Activated CD8-positive, alpha-beta memory T cell treated with anti-CD3 and anti-CD28 coated beads, Interleukin-2, amount 50 U/mL, for 1 hour (primary cell): ENCODE measurements around the gene MED8.
A peak's percentile ranks its signal among the peaks of the same experiment; 100 is the strongest.

Experiments used
- DNase-seq: peaks from one replicate; pipeline ENCODE4 v3.0.0-alpha.2; 2020; ENCODE audit errors: extremely low read depth

The MED8 gene, protein sequence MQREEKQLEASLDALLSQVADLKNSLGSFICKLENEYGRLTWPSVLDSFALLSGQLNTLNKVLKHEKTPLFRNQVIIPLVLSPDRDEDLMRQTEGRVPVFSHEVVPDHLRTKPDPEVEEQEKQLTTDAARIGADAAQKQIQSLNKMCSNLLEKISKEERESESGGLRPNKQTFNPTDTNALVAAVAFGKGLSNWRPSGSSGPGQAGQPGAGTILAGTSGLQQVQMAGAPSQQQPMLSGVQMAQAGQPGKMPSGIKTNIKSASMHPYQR

DNA sequence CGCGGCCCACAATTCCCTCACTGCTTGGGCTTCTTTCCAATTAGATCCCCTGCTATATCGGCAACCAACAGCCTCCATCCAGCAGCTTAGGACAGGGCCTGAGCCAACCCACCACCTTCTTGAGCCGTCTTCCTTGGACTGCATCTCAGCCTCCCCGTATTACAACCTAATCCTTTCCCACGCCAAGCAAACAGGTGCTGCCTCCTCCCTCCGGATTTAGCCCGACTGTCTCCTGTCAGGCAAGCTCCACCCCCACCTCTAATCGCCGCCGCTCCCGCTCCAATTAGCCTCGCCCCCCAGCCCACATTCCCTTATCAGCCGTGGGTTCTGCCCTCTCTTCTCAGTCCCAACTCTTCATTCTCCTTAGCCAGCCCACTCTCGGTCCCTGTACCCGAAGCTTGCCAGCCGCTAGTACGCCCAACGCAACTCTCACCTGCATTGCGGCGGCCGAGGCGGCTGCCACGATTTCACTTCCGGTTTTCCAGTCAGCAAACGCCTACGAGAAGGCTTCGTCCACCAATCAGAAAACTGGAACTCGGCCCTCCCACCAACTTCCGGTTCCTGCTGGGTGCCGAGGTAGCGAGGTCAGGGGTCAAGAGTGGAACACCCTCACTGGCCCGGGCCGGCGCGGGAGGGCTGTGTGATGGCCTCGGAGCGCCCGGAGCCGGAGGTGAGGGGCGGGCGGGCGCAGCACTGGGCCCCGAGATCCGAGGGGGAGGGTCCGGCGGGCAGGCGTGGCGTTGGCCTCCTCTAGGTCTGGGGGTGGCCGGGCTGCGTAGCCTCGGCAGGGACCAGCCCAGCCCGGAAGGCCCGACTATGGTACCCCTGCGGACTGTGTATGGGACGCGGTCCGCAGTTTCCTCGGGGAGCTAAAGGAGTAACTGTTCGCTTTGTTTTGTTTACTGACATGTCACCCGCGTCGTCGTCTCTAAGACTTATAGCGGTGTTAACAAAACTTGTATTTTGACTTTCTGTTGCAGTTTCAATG, at the start of gene MED8, which contains the start of gene SZT2:
TSS of gene MED8 (minus strand) at position 475 of the 988 bp plus-strand sequence. CDS start at position 439, 36 bp downstream.
TSS of gene SZT2 (plus strand) at position 574 of the 988 bp plus-strand sequence. CDS start at position 644, 70 bp downstream.
- DNase-seq, result peak; percentile 79

DNA sequence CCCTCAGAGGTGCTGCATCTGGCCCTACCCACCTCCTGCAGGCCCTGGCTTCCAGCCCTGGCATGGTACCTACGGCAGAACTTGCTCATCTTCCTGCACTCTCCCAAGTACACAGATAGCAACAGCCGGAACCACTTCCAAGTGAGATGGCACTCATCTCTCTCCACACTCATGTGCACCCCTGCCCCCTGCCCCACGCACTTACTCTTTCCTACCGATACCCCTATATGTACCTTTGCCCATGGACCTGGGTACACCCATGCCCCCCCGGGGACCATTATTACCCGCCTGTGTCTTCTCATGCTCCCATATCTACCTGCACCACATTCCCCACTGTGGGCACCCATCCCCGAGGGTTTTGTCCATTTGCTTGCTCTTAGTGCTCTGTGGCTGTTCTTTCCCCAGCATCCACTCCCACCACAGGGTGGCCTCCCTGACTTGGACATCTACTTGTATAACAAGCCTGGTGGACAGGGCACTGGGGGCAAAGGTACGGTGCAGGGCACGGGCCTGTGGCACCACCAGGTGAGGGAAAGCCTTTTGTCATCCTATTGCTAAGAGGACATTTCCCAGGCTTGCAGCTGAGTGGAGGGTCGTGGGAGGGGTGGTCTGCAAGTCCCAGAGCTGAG, 49.5 kb upstream of the MED8 start:
- no peak for DNase-seq

DNA sequence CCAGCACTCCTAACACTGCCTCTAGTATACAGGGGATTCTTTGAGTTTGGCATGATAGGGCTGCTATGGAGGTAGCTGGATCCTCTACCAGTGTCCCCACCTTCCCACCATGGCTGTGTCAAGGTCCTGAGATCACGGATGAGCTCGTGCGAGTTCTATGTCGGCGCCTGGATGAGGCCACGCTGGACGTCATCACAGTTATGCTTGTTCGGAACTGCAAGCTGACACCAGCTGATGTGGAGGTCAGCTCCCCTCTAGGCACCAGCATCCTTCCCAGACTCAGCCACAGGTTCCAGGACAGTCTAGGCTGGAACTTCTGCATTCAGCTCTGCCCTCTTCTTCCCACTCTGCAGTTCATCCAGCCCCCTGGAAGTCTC, 49.0 kb upstream of the MED8 start:
- no peak for DNase-seq

DNA sequence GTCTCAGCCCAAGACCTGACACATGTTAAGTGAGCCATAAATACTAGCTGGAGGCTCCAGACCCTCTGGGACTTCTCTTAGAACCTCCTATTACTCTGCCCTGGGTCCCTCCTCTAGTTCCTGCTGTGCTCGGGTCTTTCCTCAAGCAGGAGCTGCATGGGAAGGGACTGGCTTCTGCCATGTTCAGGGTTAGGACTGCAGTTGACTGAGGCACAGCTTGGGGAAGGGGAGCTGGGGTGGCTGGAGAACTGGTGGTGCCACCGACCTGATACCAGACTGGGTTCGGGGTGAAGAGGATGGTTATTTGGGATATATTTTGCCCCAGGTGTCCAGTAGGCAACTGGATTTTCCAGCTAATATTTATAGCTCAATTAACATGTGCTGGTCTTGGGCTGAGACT, 48.4 kb upstream of the MED8 start:
- no peak for DNase-seq

DNA sequence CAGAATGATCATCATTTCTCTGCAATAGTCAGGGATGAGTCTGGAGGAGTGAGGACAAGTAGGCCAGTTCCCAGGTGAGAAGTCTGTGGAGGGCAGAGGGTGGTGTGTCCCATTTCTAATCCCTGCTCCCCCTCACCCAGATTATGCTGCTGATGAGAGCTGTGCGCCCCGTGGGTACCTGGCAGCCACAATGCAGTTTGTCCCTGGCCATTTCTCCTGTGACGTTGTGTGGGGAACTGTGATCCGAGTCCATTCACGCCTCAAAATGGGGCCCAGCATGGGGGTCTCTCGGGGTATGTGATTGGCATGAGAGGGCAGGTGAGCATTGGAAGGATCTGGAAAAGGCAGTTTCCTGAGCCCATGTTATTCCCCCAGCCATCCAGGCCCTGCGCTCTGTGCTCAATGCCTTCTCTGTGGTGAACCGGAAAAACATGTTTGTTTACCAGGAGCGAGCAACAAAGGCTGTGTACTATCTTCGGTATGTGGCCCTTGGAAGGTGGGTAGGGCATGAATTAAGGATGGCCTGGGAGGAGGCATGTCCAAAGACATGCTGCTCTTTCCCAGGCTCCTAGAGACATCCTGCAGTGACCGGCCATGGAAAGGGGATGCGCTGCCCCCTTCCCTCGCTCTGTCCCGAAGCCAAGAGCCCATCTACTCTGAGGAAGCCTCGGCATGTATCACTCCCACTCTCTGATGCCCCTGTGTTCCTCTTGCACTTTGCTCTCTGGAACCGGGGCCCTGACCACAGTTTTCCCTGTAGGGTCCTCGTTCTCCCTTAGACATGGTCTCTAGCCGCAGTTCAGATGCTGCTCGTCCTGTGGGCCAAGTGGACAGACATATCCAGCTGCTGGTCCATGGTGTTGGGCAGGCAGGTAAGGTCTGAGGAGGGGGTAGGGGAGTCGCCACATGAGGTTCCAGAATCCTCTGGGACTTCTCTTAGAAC, 47.7 kb upstream of the MED8 start:
- no peak for DNase-seq

DNA sequence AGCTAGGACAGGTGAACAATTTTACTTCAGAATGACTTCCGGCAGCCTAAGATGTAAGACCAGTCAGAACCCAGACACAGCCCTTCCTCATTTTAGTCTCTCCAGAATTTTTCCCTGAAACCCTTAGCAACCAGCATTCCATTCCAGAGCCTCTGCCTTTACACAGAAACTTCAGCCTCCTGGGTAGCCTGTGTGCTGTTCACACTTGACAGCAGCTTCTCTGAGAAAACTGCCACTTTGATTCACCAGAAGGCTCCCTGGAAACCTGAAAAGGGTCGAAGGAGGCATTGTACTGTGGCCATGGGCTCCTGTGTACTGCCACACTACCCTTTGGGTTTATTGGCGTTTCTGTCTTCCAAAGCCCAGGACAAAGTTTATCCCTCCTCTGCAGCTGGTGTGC, 46.8 kb upstream of the MED8 start:
- DNase-seq, result no peak

DNA sequence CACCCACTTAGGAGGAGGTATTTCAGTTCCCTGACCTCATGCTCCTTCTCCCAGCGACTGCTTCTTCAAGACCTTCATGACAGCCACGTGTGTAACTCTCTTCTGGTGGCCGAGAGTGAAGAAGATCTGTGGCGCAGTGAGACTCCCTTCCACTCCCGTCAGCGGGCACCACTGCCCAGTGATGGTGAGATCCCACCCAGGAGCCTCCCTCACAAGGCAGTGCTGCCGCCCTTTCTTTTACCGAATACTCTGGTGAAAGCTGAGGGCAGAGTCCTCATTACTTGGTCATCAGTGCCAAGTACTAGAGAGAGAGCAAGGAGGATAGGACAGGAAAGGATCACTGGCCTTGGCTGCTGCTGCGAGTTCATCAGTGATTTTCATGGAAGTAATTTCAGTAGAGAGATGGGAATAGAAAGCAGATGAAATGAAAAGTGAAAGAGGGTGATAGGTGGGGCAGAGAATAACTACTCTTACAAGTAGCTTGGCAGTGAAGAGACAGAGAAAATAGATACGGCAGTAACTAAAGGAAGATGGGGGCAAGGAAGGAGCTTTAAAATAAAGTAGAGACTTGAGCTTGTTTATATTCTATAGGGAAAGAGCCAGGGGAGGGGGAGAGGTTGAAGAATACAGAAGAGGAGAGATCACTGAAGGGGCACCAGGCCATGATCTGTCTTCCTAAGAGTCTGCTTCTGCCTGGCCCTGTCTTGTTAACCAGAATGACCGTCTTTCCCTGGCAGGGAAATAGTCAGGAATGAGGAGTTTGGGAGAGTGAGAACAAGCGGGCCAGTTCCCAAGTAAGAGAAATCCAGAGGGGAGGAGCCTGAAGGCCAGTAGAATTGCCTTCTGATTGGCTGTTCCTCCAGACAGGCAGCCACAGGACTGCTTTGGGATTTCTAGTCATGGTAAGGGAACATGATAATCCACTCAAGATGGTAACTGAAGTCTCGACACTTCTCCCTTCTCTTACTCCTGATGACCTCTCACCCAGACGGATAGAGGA, 45.8 kb upstream of the MED8 start:
- DNase-seq, result no peak

DNA sequence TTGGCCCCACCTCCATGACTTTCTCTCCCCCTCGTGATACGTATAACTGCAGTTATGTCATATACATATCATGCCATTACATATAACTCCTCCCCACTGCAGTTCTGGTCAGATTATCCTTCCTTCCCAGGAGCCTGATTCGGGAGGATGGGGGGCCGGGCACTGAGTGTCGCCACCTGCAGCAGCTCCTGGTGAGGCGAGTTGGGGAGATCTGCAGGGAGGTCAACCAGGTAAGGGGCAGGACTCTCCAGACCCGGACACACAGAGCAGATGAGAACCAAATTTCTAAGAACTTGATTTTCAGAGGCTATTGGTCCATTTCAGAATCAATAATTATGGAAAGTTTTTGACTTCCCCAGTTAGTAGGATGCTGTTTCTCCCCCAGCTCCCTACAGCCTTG, 44.7 kb upstream of the MED8 start:
- no peak for DNase-seq

DNA sequence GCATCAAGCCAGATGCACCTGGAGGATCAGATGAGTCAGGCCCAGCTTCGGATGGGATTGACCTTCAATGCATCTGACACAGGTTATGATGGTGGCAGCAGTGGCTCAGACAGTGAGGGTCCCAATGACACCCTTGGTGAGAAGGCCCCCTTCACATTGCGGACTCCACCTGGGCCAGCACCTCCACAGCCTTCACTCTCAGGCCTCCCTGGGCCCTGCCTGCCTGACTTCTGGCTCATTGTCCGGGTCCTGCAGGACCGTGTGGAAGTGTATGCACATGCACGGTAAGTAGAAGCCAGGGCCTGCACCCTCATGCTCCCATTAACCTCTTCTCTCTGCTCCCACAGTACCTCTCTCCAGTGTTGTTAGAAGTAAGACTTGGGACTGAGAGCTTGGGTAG, 43.3 kb upstream of the MED8 start:
- no peak for DNase-seq

DNA sequence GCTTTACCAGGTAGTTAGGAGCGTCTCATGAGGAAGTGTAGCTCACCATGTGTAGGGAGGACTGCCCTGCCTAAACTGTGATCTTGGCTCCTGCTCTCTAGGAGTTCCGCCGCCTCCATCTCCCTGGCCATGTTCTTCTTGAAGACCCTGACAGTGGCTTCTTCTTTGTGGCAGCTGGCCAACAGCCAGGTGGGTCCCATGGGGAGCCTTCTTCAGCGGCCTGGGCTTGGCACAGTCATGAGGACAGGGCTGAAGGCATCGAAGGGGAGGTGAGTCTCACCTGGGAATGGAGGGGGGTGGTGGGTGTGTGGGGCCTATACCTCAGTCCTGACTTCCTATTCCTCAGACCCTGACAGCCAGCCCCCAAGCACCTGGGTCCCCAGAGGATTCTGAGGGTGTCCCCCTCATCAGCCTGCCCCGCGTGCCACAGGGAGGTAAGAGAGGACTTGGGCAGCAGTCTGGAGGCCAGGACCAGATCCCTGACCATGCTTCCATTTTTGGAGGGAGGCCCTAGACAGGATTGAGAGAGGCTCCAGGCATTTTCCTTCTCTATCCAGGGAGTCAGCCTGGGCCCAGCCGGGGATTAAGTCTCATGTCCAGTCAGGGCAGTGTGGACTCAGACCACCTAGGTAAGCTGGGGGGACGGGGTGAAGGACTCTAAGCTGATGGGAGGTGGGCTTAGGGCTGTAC, 42.7 kb upstream of the MED8 start:
- no peak for DNase-seq

DNA sequence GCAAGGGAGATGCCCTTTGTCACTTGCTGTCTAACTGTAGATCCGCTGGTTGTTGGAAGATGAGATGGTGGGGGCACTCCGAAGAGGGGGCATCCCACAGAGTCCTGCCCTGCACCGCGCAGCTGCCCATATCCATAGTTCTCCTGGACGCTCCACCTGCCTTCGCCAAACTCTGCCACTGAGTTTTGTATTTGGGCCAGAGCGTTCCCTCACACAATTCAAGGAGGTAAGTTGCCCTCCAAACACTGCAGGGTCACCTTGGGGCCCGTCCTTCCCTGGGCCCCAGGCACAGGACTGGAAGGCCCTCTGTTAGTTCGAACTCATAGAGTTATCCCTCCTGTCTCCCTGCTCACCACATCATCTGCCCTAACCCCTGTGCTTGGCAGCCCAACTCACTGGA, 42.1 kb upstream of the MED8 start:
- DNase-seq, result no peak

DNA sequence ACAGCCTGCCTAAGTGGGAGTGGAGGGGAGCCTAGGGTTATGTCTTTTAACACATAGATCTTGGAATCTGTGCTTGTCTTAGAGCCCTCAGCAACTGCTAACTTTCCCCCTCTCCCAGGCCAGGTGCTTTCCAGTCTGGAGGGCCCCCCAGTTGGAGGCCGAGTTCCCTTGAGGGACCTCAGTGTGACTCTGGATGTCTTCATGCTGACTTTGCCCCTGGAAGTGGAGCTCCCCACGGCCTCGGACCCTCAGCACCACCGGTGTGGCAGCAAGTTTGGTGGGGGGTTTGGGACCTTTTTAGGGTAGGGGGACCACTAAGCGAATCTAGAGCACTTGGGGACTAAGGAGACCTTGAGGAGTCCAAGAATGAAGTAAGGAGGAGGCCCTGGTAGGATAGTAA, 41.2 kb upstream of the MED8 start:
- DNase-seq, result no peak

DNA sequence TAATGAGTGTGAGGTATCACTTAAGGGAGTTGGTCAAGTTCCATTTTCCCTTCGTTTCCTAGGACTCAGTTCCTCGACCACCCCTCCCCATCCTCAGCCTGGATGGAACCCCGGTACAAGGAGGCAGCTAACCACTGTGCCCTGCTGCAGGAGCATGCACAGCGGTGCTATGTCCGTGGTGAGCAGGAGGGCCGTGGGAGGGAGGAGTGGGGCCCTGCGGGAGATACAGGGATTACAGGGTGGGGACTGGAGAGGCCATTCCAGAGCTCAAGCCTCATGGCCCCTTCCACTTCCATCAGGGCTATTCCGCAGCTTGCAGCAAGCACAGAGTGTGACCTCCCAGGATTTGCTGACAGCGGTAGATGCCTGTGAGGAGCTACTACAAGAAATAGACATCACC, 38.3 kb upstream of the MED8 start:
- no peak for DNase-seq

DNA sequence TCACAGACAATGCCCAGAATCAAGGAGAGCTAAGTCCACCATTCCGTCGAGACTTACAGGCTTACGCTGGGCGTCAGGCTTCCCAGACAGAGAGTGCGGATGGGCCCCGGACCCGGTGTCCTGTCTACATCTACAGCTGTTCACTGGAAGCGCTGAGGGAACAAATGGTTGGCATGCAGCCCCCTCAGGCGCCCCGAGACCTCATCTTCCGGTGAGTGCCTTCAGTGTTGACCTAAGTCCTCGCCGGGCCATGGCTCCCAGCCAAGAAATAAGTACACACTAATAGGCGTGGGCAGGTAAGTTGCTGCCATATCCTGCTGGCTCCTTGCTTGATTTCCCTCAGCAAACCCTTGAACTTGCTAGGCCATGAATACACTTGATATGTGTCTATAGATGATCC, 37.9 kb upstream of the MED8 start:
- no peak for DNase-seq

DNA sequence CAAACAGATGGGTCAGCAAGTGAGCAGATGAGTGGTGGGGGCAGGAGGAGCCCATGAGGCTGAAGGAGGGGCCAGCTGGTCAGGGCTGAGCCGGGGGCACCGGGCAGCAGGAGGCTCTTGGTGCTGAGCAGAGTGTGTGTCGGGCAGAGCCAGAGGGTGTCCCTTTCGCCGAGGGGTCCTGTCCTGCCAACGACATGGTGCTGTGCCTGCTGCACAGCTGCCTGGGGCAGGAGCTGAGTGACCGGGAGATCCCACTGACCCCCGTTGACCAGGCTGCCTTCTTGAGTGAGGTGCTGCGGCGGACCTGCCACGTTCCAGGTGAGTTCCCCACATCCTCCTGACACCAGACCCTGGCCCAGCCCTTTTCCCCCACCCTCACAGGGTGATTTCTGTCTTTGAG, 36.6 kb upstream of the MED8 start:
- no peak for DNase-seq

DNA sequence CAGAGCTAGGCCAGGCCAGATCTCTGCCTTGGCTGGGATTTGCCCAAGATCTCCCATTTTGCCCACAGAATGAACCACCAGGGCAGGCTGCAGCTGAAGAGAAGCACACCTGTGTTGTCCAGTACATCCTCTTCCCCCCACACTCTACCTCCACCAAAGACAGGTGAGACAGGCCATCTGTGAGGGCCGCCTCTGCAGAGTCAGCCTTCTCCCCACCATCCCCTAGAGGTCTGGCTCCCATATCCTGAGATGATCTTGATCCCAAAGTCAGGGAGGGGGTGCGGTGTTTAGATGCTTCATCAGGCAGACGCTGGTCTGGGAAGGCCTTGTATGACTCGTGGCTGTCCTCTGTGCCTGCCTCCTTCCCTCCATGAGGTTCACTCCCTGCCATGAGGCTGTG, 35.4 kb upstream of the MED8 start:
- DNase-seq, result no peak

DNA sequence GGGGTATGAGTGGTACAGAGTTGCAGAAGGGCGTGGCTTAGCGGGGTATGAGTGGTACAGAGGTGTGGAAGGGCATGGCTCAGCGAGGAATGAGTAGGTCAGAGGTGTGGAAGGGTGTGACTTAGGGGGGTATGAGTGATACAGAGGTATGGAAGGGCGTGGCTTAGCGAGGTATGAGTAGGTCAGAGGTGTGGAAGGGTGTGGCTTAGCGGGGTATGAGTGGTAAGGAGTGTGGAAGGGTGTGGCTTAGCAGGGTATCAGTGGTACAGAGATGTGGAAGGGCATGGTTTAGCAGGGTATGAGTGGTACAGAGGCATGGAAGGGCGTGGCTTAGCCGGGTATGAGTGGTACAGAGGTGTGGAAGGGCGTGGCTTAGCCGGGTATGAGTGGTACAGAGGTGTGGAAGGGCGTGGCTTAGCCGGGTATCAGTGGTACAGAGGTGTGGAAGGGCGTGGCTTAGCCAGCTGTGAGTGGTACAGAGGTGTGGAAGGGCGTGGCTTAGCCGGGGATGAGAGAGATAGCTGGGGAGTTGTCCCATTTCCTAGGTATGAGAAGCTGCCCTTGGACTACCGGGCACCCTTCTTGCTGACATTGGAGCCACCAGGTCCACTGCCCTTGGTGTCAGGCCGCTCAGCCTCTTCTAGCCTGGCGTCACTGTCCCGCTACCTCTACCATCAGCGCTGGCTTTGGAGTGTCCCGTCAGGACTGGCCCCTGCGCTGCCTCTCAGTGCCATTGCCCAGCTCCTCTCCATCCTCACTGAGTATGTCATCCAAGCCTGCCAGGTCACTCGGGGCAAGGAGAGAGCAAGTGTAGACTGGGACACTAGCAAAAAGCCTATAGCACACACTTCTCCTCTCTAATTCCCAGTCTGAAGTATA, 34.3 kb upstream of the MED8 start:
- no peak for DNase-seq

DNA sequence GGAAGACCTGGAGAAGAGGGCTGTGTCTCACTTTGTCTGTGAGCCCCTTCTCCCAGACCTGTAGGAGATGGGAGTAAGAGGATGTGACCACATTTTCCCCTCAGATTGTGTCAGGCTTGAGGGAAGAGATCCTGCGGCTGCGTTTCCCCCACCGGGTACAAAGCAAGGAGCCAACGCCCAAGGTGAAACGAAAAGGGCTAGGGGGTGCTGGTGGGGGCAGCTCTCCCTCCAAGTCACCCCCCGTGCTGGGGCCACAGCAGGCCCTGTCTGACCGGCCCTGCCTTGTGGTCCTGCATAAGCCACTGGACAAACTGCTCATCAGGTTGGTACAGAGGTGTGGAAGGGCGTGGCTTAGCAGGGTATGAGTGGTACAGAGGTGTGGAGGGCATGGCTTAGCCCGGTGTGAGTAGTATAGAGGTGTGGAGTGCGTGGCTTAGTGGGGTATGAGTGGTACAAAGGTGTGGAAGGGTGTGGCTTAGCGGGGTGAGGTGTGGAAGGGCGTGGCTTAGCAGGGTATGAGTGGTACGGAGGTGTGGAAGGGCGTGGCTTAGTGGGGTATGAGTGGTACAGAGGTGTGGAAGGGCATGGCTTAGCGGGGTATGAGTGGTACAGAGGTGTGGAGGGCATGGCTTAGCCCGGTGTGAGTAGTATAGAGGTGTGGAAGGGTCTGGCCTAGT, 33.5 kb upstream of the MED8 start:
- no peak for DNase-seq
